ENCODE results near the gene TOR1AIP1.
"Not testable (repeated sequence)": the region's sequence is repeated elsewhere in the genome, so short reads cannot be mapped to it uniquely, and the experiment has no call there.

The TOR1AIP1 gene

DNA sequence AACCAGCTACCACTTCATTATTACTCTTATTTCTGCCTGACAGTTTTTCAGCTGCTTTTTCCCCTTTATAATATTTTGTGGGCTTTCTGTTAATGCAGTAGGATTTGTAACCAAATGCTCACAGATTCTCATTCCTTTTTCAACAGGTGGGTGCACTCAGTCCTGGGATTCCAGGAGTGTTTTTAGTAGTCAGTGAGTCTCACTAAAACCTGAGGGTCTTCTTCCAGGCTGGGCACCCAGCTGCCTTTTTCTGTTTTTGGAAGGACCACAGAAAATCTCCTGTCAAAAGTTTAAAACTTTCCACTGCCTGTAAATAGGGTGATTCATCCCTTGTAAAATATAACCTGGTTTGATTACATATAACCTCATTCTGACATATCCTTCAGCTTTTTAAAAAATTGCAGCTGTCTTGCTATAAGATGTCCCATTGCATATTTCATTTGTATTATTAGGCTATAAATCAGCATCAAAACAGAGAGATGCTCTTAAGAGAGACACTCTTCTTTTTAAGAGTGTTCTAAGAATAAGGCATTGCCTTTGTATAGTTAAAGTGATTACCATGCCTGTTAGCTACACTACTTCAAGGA is 55.7 kb downstream of the TOR1AIP1 start:
- ATAC-seq: no peak
- DNase-seq: no peak

DNA sequence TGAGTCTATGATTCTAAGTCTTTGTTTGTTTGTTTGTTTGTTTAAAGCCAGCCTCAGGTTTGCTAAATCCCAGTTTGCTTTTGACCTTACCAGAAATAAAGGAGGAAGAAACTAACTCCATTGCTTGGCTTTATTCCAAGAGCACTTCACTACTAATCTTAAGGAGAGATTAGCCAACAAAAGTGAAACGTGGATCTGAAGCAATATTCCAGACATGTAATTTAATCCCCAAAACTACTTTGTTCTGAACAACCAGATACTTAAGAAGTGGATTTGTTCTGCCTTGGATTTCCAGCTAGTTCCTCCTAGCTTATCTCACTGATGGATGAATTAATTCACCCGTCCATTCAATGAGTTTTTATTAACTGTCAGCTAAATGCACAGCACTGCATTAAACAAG is 56.7 kb downstream of the TOR1AIP1 start:
- no peak for DNase-seq
- ATAC-seq: no peak

- DNase-seq (no peak), ATAC-seq (no peak)
Observed at GRCh38 chr1:179939941-179940340, 57.9 kb downstream of the TOR1AIP1 start.

- DNase-seq (no peak), ATAC-seq (no peak)
Observed at GRCh38 chr1:179941454-179941853, 59.4 kb downstream of the TOR1AIP1 start.

GRCh38 chr1:179950651-179951050 is 68.6 kb downstream of the TOR1AIP1 start:
- DNase-seq (no peak), ATAC-seq (no peak)

DNA sequence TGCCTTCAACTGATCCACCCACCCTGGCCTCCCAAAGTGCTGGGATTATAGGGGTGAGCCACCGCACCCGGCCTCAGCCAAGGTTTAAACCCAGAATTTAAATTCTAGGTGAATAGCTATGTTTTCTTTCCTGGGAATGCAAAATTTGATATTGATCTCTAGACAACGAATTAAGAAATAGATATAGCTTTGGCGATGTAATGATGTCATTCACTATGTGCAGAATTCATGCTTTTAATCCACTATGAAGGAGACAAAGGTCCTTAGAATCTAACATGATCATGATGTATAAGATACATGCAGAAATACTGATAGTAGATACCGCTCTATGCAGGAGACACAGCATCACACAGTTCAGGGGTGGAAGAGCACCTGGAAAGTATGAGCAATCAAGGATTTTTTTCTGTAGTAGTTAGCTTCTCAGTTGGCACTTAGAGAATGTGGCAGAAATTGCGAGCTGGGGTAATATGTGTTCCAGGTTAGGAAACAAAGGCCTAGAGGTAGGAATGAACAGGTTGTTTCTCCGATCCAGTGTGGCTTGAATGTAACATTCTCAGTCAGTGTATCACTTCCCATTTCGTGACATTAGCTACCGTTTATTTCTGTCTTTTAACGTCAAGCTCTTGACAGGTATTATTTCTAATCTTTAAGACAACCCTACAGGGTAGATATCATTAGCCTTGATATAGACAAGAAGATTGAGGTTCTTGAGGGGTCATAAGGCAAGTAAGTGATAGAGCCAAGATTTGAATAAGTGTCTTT is 69.5 kb downstream of the TOR1AIP1 start:
- DNase-seq: no peak
- ATAC-seq: no peak

DNA sequence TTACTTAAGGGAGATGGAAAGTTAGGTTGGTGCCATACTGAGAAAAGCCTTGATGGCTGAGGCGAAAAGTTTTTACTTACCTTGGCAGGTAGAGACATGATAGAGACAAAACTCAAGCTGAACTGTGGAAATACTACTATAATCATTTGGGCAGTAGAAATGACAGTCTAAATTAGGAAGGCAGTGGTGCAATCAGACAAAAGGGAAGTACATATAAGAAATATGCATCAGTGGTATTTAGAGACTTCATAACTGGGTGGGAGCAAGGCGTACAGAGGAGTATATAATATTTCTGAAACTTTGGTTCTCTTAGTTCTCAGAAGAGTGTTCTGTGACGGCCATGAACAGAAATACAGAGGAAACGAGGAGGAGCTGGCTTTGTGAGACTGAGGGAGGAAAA is 70.1 kb downstream of the TOR1AIP1 start:
- ATAC-seq: no peak
- DNase-seq: no peak

GRCh38 chr1:179953974-179954492 is 71.9 kb downstream of the TOR1AIP1 start:
- DNase-seq (peak; percentile 52), ATAC-seq (peak; percentile 26)

DNA sequence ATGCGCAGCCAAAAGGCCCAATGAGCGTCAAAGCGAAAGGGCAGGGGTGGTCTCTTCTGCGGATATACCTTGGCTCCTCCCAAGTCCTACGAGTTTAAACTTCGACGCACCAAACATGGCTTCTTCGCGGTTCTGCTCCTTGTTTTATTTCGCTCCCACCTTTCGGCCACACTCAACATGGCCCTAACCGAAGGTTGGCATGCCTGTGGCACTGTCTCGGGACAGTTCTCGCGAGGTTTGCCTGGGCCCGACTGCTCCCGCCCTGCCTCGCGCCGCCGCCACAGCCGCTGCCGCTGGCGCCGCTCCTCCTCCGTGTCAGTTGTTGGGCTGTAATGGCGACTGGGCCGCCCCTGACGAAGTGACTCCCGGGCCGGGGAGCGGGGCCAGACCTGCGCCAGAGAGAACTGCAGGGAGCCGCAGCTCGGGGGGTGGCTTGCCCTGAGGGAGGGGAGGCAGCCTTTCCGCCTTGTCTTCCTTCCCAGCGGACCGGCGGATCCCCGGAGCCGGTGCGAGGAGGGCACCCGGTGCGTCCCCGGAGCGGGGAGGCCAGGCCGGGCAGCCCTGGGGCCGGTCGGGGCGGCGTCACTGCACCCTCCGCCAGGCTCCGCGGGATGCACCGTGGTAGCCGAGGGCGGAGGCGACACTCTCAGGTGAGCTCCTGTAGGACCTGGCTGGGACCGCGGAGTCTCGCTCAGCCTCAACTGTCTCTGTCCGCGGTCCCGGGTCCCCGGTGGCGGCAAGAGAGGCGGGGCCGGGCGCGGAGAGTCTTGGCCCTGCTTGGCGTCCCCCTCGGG is 72.6 kb downstream of the TOR1AIP1 start, which contains the start of gene CEP350:
TSS of gene CEP350 (plus strand) at position 318 of the 794 bp plus-strand sequence. CDS start 31,372 bp downstream, outside the sequence.
- DNase-seq: peak; percentile 97

DNA sequence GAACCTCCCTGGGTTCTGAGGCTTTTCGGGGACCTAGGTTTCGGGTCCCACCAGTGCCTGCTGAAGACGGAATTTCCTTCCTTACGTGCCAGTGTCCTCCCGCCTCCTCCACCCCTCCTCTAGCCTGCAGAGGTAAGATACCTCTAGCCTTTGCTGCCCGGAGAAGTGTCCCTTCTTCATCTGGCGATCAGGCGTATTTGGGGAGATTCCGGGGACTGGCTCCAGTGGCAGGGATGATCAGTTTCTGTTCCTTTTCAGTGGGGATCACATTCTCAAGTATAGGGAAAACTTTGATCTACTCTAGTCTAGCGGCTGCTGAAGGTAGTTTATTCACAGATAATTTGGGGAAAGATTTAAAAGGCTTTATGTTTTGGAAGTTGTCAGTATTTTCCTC is 73.2 kb downstream of the TOR1AIP1 start:
- DNase-seq (no peak), ATAC-seq (no peak)

More for the DNA sequence above, 72.6 kb downstream of the TOR1AIP1 start, which contains the start of gene CEP350:
- ATAC-seq: peak; percentile 97

- no peak for DNase-seq
- no peak for ATAC-seq
Observed at GRCh38 chr1:179955731-179956130, 73.6 kb downstream of the TOR1AIP1 start.

DNA sequence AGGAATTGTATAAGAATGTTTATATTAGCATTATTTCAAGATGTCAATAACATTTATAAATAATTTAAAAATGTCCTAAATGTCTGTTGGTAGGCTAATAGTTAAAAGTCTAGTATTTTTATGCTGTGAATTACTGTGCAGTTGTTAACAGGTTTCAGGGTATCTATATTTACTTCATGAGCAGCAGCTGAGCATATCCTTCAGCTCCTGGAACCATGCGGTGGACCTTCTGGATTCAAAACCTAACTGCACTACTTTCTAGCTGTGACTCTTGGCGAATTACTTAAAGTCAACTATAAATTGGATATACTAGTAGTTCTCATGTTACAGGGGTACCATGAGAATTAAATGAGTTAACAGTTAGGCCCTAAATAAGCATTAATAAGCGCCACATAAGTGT is 76.3 kb downstream of the TOR1AIP1 start:
- no peak for ATAC-seq
- no peak for DNase-seq

DNA sequence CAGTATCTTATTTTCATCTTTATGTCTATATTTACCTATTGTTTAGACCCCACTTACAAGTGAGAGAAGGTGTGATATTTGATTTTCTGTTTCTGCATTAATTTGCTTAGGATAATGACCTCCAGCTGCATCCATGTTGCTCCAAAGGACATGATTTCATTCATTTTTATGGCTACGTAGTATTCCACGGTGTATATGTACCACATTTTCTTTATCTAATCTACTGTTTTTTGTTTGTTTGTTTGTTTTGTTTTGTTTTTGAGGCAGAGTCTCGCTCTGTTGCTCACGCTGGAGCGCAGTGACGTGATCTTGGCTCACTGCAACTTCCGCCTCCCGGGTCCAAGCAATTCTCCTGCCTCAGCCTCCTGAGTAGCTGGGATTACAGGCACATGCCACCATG is 80.1 kb downstream of the TOR1AIP1 start:
- not testable (repeated sequence) for ATAC-seq, DNase-seq

DNA sequence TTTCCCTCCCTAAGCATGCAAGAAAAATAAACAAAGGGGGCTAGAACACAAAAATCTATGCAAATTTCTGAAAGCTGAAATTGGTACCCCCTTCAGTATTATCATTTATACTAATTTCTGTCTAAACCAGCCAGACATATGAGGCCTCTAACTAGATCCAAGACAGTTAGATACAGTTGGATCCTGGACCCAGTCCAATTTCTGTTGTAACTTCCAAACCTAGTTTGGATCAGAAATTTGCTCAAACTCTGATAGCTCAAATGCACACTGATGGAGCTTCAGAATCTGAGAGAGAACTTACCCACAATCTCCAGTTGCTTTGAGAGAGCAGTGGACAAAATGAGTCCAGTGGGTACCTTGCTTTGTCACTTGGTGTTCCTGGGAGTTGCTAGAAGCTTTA is 84.5 kb downstream of the TOR1AIP1 start:
- ATAC-seq: no peak
- no peak for DNase-seq

GRCh38 chr1:179968284-179968993 is 86.4 kb downstream of the TOR1AIP1 start:
- no peak for ATAC-seq
- no peak for DNase-seq

GRCh38 chr1:179968994-179969919 is 87.2 kb downstream of the TOR1AIP1 start:
- DNase-seq (no peak), ATAC-seq (no peak)
